Lower lobe of right lung (tissue), 2 donors: ENCODE data around the gene HINFP. TPM values are rescaled to one million over a fixed set of nuclear protein-coding genes. Genes with fewer than 3 reads are reported as not detected.
A peak's percentile ranks its signal among the peaks of the same experiment; 100 is the strongest.
"Not testable (repeated sequence)": the region's sequence is repeated elsewhere in the genome, so short reads cannot be mapped to it uniquely, and the experiment has no call there.

Experiments used
- ATAC-seq, 2 donors: fragments of 200-7000 bp; cut with Tn5 transposase; one replicate each; pipeline ENCODE4 v1.9.1; 2020 to 2022; ENCODE audit warnings: mild to moderate bottlenecking in 2 of 2, moderate library complexity in 2 of 2
- DNase-seq: peaks from one replicate; pipeline ENCODE4 v3.0.0-alpha.2; 2020
- H3K27ac ChIP-seq: fragments of 200-600 bp; one replicate; pipeline ENCODE4 v1.8.0; 2022
- H3K27me3 ChIP-seq: fragments of 200-600 bp; one replicate; pipeline ENCODE4 v1.8.0; 2022; ENCODE audit warnings: low read depth
- H3K36me3 ChIP-seq: fragments of 200-600 bp; one replicate; pipeline ENCODE4 v1.8.0; 2022; ENCODE audit warnings: mild to moderate bottlenecking
- H3K4me1 ChIP-seq: fragments of 200-600 bp; one replicate; pipeline ENCODE4 v1.8.0; 2022
- H3K4me3 ChIP-seq: fragments of 200-600 bp; one replicate; pipeline ENCODE4 v1.8.0; 2022; ENCODE audit warnings: mild to moderate bottlenecking
- H3K9me3 ChIP-seq: fragments of 200-600 bp; one replicate; pipeline ENCODE4 v1.8.0; 2022
- CTCF ChIP-seq: fragments of 200-600 bp; IDR thresholded peaks from one replicate; pipeline ENCODE4 v1.8.0; 2022; ENCODE audit warnings: antibody characterized with exemption, mild to moderate bottlenecking
- intact Hi-C: fragments of 100-400 bp; cut with DNase I; formaldehyde crosslinking; loops from one replicate; pipeline ENCODE4 v1.11.0; 2022
- total RNA-seq: library from RNA; stranded (reverse); fragmentation: NEBNext Ultra II Directional; extraction: Animal tissue kit (Norgen Biotek cat#: 25700); gene quantifications from one replicate; pipeline ENCODE4 v1.2.1, GENCODE V29; 2021
- donor health status: DM: no; HTN: yes; CAD: no; lungs with severe emphysema.

Gene HINFP
- total RNA-seq, 1 donor from 2014 or later, result 31.0 TPM

DNA sequence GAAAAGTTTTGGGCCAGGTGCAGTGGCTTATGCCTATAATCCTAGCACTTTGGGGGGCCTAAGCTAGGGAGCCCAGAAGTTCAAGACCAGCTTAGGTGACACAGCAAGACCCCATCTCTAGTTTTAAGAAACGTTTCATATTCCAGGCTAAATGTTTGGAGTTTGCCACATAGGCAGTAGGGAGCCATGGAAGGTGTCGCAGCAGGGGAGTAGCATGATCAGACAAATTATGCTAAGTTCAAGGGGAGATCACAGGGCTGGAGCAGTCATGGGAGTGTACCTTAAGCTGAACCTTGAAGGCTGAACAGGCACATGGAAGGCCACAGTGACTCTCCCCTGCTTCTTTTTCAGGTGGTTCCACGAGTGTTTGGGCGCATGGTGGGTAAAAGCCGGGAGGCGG, 58.0 kb downstream of the HINFP start:
- H3K9me3 ChIP-seq, result no peaks in the 10 kb centered on the region
- no peak overlapping the region for H3K4me3 ChIP-seq
- no peak for ATAC-seq
- peaks cover 50% of the 10 kb centered on the region for H3K36me3 ChIP-seq
- no peak overlapping the region for H3K27ac ChIP-seq
- TF ChIP-seq CTCF, result no peak
- DNase-seq, result no peak
- no peaks in the 10 kb centered on the region for H3K27me3 ChIP-seq
- intact Hi-C loops, result no loop called here
- H3K4me1 ChIP-seq, result no peaks in the 10 kb centered on the region

DNA sequence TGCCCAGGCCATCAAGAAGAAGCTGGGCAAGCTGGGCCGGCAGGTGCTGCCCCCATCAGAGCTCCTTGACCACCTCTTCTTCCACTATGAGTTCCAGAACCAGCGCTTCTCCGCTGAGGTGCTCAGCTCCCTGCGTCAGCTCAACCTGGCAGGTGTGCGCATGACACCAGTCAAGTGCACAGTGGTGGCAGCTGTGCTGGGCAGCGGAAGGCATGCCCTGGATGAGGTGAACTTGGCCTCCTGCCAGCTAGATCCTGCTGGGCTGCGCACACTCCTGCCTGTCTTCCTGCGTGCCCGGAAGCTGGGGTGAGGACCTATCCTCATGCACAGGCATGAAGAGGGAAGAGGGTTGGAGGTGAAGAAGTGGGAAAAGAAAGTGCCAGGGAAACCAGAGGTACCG, 58.6 kb downstream of the HINFP start:
- H3K36me3 ChIP-seq, result peaks cover 43% of the 10 kb centered on the region
- H3K4me3 ChIP-seq, result no peak overlapping the region
- H3K4me1 ChIP-seq, result no peaks in the 10 kb centered on the region
- no peak for ATAC-seq
- H3K27ac ChIP-seq, result no peak overlapping the region
- DNase-seq, result no peak
- H3K27me3 ChIP-seq, result no peaks in the 10 kb centered on the region
- H3K9me3 ChIP-seq, result no peaks in the 10 kb centered on the region
- intact Hi-C loops, result no loop called here
- TF ChIP-seq CTCF, result no peak

- H3K36me3 ChIP-seq, result peaks cover 33% of the 10 kb centered on the region
- intact Hi-C loops, result no loop called here
- no peak overlapping the region for H3K4me3 ChIP-seq
- no peak for TF ChIP-seq CTCF
- ATAC-seq, result no peak
- H3K9me3 ChIP-seq, result no peaks in the 10 kb centered on the region
- DNase-seq, result no peak
- no peaks in the 10 kb centered on the region for H3K4me1 ChIP-seq
- H3K27me3 ChIP-seq, result no peaks in the 10 kb centered on the region
- no peak overlapping the region for H3K27ac ChIP-seq
Observed at GRCh38 chr11:119180729-119181676, 59.6 kb downstream of the HINFP start.

- H3K27ac ChIP-seq, result no peak overlapping the region
- intact Hi-C loops, result no loop called here
- peak in 1 of 2 donors; percentile 41 for ATAC-seq
Observed at GRCh38 chr11:119181677-119182412, 60.5 kb downstream of the HINFP start.

DNA sequence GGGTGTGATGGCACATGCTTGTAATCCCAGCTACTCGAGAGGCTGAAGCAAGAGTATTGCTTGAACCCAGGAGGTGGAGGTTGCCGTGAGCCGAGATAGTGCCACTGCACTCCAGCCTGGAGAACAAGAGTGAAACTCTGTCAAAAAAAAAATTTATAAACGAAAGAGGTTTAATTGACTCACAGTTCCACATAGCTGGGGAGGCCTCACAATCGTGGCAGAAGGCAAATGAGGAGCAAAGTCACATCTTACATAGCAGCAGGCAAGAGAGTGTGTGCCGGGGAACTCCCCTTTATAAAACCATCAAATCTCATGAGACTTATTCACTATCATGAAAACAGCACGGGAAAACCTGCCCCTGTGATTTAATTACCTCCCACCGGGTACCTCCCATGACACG, 63.0 kb downstream of the HINFP start:
- DNase-seq, H3K4me1 ChIP-seq, H3K27me3 ChIP-seq, ATAC-seq, H3K9me3 ChIP-seq, H3K27ac ChIP-seq, intact Hi-C loops, H3K4me3 ChIP-seq: not testable (repeated sequence)
- H3K36me3 ChIP-seq, result peaks cover 15% of the 10 kb centered on the region

More at GRCh38 chr11:119181677-119182412, 60.5 kb downstream of the HINFP start:
- Histone ChIP-seq H3K4me3 (no peak overlapping the region), H3K9me3 (no peaks in the 10 kb centered on the region), H3K27me3 (no peaks in the 10 kb centered on the region), H3K4me1 (no peaks in the 10 kb centered on the region), H3K36me3 (peaks cover 27% of the 10 kb centered on the region)
- TF ChIP-seq CTCF, result no peak
- DNase-seq, result no peak

Other genes with a start within 250 kb of the HINFP start
- 0.09 TPM for gene CXCR5, start 237.7 kb upstream of the HINFP start, total RNA-seq
- 48.9 TPM for gene BCL9L, start 195.7 kb upstream of the HINFP start, total RNA-seq
- not detected for gene UPK2, start 165.3 kb upstream of the HINFP start, total RNA-seq
- gene FOXR1, start 149.8 kb upstream of the HINFP start, total RNA-seq, result not detected
- gene CENATAC, start 123.4 kb upstream of the HINFP start, total RNA-seq, result 51.0 TPM
- gene RPS25, start 103.2 kb upstream of the HINFP start, total RNA-seq, result 878 TPM
- gene TRAPPC4, start 102.8 kb upstream of the HINFP start, total RNA-seq, result 49.7 TPM
- 13.2 TPM for gene SLC37A4, start 90.7 kb upstream of the HINFP start, total RNA-seq
- 115 TPM for gene HYOU1, start 64.4 kb upstream of the HINFP start, total RNA-seq
- 45.6 TPM for gene VPS11, start 53.8 kb upstream of the HINFP start, total RNA-seq
- gene HMBS, start 36.7 kb upstream of the HINFP start, total RNA-seq, result 16.7 TPM
- 40.6 TPM for gene DPAGT1, start 19.7 kb upstream of the HINFP start, total RNA-seq
- gene C2CD2L, start 14.2 kb upstream of the HINFP start, total RNA-seq, result 16.5 TPM
- 0.15 TPM for gene ABCG4, start 27.5 kb downstream of the HINFP start, total RNA-seq
- 16.5 TPM for gene NLRX1, start 47.1 kb downstream of the HINFP start, total RNA-seq
- not detected for gene NHERF4, start 63.9 kb downstream of the HINFP start, total RNA-seq
- gene CBL, start 84.8 kb downstream of the HINFP start, total RNA-seq, result 39.0 TPM
- 67.1 TPM for gene MCAM, start 195.6 kb downstream of the HINFP start, total RNA-seq
- 19.3 TPM for gene RNF26, start 212.9 kb downstream of the HINFP start, total RNA-seq
- gene C1QTNF5, start 219.3 kb downstream of the HINFP start, total RNA-seq, result 28.2 TPM
- gene MFRP, start 225.1 kb downstream of the HINFP start, total RNA-seq, result not detected